Astrocyte of the hippocampus (primary cell): ENCODE data around the gene ERCC3.
A peak's percentile ranks its signal among the peaks of the same experiment; 100 is the strongest.
"Not testable (repeated sequence)": the region's sequence is repeated elsewhere in the genome, so short reads cannot be mapped to it uniquely, and the experiment has no call there.

Source experiments
- DNase-seq: peaks from one replicate; pipeline ENCODE4 v3.0.0; 2011; ENCODE audit warnings: low read depth, low spot score

The ERCC3 gene

DNA sequence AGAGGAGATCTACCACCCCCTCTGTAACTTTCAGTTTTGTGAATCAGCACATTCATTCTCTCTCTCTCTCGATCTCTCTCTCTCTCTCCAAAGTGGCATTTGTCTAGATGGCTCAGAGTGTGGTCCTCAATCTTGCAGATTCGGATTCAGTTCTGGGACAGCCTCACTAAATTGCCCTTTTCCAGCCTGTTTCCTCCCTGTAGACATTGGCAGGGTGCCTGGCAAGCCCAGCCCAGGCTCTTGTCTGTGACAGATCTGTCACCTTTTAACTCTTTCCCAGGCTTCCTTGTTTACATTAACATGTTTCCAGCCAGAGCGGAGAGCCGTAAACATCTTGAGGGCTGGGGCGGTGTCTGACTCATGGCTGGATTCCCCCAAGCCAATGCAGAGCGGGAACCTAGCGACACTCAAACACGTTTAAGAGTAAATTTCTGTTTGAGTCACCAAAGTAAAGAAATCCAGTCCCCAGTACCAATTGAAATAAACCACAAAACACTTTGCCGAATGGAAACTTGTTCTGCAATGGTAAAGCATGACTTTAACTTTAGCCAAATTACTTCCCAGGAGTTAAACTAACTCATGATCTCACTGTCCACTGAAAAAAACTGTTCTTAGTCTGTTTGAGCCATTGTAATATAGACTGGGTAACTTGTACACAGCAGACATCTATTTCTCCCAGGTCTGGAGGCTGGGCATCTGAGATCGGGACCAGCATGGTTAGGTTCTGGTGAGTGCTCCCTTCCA lies 67.3 kb downstream of the ERCC3 start:
- DNase-seq = peak; percentile 93

DNA sequence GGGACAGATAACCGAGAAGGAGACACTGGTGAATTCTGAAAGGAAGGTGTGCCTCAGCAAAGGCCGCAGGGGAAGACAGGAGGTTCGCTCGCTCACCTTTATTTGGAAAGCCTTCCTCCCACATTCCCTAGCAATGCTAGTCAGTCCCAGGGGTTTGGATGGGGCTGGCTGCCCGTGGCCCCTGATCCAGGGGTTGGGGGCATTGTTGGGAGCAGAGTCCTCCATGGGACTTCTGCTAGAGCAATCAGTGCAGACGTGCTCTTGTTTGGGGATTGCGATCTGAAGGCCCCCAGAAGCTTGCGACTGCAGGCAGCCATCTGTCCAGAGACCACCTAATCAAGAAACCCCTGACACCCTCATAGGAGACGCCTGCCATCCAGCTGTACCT lies 67.8 kb downstream of the ERCC3 start:
- DNase-seq = no peak

DNA sequence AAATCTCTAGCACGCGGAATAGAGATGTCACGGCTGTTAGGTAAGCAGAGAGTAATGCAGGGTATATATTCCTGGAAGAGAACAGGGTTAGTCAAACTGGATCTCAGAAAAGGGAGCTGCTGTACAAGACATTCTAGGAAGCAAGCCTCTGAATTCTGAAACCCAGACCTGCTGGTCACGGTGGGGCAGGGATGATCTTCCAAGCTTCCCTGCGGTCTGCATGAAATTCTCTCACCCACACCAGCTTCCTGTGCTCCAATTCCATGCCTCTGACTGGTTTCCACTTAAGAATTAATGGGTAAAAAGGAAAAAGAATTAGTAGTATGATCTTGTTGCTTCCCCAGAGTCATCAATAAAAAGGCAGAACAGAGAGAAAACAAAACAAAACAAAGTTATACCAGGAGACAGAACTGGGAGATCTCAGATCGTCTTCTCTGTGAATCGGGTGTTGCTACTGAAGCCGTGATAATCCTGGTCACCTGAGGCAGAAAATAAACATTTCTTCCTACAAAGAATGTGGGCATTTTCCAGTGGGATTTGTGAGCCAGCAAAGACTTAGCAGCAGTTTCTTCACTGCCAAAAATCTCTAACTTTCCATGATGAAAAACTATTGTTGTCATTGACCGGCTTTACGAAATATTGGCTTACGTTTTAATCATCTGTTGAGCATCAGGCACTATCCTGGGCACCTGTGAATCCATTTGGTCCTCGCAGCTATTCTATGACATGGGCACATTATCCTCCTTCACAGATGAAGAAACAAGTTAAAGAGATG lies 68.6 kb downstream of the ERCC3 start:
- peak; percentile 65 for DNase-seq

DNA sequence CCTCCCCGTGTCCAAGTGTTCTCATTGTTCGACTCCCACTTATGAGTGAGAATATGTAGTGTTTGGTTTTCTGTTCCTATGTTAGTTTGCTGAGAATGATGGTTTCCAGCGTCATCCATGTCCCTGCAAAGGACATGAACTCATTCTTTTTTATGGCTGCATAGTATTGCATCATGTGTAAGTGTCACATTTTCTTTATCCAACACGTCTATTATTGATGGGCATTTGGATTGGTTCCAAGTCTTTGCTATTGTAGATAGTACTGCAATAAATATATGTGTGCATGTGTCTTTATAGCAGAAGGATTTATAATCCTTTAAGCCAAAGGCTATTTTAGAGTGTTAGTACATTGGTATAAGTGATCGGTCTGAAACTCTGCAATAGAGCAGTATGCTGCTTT lies 69.8 kb downstream of the ERCC3 start:
- DNase-seq = not testable (repeated sequence)

DNA sequence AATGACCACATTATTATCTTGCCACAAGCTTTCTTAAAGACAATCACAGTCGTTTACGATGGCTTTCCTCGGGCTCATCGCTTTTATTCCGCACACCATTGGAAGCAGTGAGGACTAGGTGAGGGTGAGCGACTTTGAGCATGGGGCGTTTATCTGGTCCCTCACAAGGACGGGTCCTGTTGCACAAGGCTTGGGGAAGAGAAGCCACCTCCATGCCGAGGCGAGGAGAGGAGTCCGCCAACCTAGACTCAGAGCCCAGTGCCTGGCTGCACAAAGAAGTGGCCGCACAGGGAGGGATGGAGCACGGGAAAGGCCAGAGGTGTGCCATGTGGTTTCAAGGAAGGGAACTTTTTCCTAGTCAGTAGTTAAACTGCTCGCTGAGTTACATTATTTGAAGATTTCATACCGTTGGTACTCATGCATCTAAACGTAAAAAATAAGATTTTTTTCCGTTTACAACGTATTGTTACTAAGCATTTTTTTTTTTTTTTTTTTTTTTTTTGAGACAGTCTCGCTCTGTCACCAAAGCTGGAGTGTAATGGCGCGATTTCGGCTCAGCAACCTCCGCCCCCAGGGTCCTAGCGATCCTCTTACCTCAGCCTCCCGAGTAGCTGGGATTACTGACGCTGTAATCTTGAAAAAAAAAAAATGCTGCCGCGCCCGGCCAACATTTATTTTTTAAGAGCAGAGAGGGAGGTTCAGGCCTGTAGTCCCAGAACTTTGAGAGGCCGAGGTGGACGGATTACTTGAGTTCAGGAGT lies 73.0 kb downstream of the ERCC3 start:
- peak; percentile 30 for DNase-seq

DNA sequence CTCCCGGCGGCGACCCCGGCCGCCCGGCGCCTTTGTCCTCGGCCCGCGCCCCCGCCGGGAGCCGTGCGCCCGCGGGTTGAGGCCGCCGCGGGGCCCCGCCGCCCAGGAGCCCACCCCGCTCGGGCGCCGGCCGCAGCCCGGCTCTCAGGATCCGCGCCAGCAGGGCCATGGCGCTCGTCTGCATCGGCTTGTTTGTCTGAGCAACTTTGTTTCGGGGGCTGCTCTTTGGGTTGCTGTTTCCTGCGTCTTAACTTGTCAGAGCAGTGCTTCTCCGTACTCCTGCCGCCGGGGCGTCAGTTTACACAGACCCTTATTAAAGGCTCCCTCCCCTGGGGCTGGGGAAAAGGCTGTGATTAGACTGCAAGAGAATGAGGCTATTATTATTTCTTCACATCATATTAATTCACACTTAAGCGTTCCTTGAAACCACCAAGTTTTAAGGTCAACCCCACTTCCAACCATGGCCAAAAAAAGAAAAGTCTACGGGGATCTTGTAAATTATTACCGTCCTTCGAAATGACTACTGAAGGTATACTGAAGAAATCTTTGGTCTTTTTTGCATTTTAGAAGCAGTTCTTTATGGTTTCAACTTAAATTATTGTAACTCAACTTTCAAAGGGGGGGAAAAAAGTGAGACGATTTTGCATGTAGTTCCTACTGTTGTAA lies 73.7 kb downstream of the ERCC3 start, which contains the start of gene CYP27C1:
CYP27C1 (minus strand) TSS at position 198 of the 666 bp plus-strand sequence; CDS start at position 169, 29 bp downstream.
- peak; percentile 66 for DNase-seq

DNA sequence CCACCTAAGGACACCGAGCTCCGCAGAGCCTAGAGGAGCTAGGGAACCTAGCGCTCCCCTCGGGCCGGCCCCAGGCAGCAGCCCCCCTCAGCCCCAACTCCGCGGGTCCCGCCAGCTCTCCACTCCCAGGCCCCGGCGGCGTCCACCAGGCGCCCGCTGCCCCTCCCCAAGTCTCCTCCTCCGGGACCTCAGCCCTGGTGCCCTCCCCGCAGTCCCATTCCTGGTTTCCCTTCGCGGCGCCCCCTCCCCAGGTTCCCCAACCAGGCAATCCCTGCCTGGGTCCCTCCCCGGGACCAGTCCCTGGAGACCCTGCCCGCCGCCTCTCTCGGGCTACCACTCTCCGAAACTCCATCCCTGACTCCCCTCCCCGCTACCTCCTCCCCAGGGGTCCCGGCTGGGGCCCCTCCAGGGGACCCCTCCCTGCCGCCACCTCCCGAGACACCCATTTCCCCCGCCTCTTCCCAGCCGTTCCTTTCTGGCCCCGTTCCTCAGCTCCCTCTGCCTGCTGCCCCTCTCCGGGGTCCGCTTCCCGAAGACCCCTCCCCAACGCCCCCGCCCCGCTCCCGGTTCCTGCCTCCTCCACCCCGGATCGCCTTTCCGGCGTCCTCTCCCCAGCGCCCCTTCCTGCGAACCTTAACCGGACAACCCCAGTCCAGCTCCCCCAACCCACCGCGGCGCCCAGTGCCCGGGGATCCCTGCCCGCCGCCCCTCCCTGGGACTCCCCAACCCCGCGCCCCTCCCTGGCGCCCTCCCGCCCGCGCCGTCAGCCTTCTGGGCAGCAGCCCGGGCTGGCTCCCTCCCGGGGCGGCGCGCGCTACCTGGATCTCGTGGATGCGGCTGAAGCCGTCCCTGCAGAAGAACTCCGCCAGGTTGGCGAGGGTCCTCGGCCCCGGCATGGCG lies 74.5 kb downstream of the ERCC3 start:
- DNase-seq = peak; percentile 72

DNA sequence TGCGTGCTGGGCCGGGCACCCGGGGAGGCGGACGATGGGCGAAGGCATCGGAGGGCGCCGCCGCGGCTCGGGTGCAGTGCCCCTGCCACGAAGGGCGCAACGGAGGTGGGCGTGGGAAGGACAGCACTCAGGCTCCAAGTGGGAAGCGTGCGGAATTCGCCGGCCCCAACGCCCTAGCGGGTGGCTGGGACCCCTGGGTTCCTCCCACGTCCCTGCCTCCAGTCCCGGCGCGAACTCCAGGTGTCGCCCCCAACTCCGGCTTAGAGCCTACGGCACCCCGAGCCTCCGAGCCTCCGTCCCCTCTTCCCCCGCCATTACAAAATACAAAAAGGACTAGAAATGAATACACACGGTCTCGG lies 75.2 kb downstream of the ERCC3 start:
- peak; percentile 39 for DNase-seq

DNA sequence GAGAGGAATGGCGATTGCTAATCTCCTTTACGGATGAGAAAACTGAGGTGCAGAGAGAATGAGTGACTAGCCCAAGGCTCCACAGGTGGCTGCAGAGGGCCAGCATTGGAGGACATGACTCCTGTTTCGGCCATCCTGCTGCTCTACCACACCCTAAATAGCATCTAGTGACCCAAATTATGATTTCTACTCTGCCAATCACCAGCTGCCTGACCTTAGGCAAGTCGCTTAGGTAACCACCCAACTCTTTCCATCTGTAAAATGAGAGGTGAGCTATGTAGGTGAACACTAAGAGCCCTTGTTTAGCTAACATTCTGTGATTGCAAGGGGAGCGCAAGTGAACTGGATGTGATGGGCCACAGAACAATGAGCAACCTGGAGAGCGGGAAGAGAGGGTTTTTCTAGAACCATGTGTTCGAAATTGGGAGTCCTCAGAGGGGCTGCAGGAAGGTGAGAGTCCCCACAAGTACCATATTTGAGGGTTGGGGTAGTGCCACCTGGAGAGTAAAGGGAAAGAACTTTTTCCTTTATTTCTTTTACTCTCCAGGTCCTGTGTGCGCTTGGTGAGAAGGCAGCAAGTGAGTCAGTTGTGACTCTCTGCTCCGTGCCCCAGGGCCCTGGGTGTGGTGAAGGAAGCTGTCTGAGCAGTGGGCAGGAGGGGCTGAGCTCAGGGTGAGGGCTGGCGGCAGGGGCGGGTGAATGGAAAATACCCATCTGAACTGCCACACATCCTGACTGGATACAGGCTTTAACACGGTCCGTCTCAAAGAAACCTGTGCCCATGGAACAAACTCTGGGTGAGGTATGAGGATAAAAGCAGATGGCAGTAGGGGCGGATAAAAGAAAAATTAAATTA lies 76.2 kb downstream of the ERCC3 start:
- DNase-seq = peak; percentile 51

DNA sequence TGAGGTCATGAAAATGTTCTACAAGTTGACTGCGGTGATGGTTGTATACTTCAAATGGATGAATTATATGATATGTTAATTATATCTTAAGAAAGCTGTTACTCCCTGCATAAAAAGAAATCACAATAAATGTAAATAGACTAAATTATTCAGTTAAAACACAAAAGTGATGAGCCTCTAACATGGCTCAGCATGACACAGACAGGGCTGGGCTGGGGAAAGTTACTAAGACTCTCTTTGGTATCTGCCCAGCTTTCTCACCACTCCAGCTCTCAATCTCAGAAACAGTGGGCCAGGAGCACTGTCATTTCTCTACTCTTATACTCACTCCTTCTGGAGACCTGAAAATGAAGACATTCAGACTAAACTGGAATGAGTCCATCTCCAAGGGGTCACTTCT lies 77.4 kb downstream of the ERCC3 start:
- DNase-seq = no peak

DNA sequence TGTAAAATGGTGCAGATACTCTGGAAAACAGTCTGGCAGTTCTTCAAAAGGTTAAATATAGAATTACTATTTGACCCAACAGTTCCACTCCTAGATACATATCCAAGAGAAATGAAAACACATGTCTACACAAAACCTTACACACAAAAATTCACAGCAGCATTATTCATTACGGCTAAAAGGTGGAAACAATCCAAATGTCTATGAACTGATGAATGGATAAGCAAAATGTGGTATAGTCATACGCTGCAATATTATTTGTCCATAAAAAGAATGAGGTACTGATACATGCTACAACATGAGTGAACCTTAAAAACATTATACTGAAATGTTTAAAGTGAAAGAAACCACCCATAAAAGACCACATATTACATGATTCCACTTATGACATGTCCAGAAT lies 77.8 kb downstream of the ERCC3 start:
- DNase-seq = no peak

DNA sequence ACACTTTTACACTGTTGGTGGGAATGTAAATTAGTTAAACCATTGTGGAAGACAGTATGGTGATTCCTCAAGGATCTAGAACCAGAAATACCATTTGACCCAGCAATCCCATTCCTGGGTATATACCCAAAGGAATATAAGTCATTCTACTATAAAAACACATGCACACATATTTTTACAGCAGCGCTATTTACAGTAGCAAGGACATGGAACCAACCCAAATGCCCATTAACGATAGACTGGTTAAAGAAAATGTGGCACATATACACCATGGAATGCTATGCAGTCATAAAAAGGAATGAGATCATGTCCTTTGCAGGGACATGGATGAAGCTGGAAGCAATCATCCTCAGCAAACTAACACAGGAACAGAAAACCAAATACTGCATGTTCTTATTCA lies 79.7 kb downstream of the ERCC3 start:
- DNase-seq = not testable (repeated sequence)

DNA sequence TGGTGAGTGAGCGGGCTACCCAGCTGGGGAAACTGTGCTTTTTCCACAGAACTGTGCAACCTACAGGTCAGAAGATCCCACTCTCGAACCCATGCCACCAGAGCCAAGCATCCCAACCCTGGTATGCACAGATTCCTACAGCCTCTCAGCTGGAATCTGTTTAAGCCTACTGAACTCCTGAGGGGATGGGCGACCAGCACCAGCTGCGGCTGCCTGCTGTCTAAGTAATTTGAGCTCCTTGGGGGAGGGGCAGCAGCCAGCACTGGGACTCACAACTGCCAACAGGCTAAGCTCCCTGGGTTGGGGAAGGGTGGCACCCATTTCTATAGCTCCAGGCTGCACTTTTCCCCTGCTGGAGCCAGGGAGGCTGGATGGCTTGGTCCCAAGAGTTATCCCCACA lies 85.6 kb downstream of the ERCC3 start:
- peak; percentile 48 for DNase-seq
